ENCODE results near the gene JDP2. TPM values are rescaled to one million over a fixed set of nuclear protein-coding genes. Genes with fewer than 3 reads are reported as not detected.

JDP2 gene
- total and polyA plus RNA-seq, 7 donors, result 11.0 to 73.2 (median 37.2) TPM

- H3K4me1 ChIP-seq, result peaks cover 83% of the 10 kb centered on the region
- WGBS, 3 donors, result 76 to 90% (median 80%) methylated on average over 6 of the region's 6 CpGs
- no peak for ATAC-seq
- H3K36me3 ChIP-seq (ENCODE audit: insufficient read depth in 1 of 2, low read depth in 1 of 2), result peaks cover 6 to 63% of the 10 kb centered on the region in 2 donors
- no peak for DNase-seq
- no peak overlapping the region for H3K27ac ChIP-seq
- no peak for TF ChIP-seq CTCF (IDR thresholded peaks at IDR 0.05)
- intact Hi-C loops (cut with DNase I), result loop anchor here in 1 of 2 donors (5.0 kb wide), 3 partner anchors 39 to 129 kb away; no protein-coding TSS in a partner anchor
- no peak overlapping the region for H3K4me3 ChIP-seq
- no peaks in the 10 kb centered on the region for H3K9me3 ChIP-seq
- H3K27me3 ChIP-seq (ENCODE audit: insufficient read depth in 3 of 3, low read length in 2 of 3), result no peaks in the 10 kb centered on the region
Observed at GRCh38 chr14:75433631-75434071, 5.8 kb downstream of the JDP2 start.

GRCh38 chr14:75434138-75434889 is 6.5 kb downstream of the JDP2 start:
- no peak overlapping the region for H3K4me3 ChIP-seq

GRCh38 chr14:75434890-75435248 is 7.0 kb downstream of the JDP2 start:
- peaks cover 76% of the 10 kb centered on the region for H3K4me1 ChIP-seq
- no peak for TF ChIP-seq CTCF (IDR thresholded peaks at IDR 0.05)
- H3K27ac ChIP-seq, result no peak overlapping the region
- 86 to 93% (median 88%) methylated on average over 9 of the region's 9 CpGs for WGBS, 3 donors
- intact Hi-C loops (cut with DNase I), result loop anchor here in 1 of 2 donors (5.0 kb wide), 3 partner anchors 37 to 127 kb away; no protein-coding TSS in a partner anchor
- no peak overlapping the region for H3K4me3 ChIP-seq
- peaks cover 10 to 76% of the 10 kb centered on the region in 2 donors for H3K36me3 ChIP-seq (ENCODE audit: insufficient read depth in 1 of 2, low read depth in 1 of 2)
- no peak for DNase-seq
- no peaks in the 10 kb centered on the region for H3K9me3 ChIP-seq
- ATAC-seq, result no peak
- no peaks in the 10 kb centered on the region for H3K27me3 ChIP-seq (ENCODE audit: insufficient read depth in 3 of 3, low read length in 2 of 3)

More at GRCh38 chr14:75434138-75434889, 6.5 kb downstream of the JDP2 start:
- Histone ChIP-seq H3K27me3 (ENCODE audit: insufficient read depth in 3 of 3, low read length in 2 of 3) (no peaks in the 10 kb centered on the region), H3K4me1 (peaks cover 78% of the 10 kb centered on the region), H3K36me3 (ENCODE audit: insufficient read depth in 1 of 2, low read depth in 1 of 2) (peaks cover 6 to 70% of the 10 kb centered on the region in 2 donors), H3K9me3 (no peaks in the 10 kb centered on the region), H3K27ac (no peak overlapping the region)
- TF ChIP-seq CTCF (IDR thresholded peaks at IDR 0.05), result no peak
- ATAC-seq, result no peak
- DNase-seq, result no peak
- intact Hi-C loops (cut with DNase I), result loop anchor here in 1 of 2 donors (5.0 kb wide), 3 partner anchors 38 to 128 kb away; no protein-coding TSS in a partner anchor
- WGBS, 3 donors, result 88 to 91% (median 89%) methylated on average over 6 of the region's 6 CpGs

- ATAC-seq (no peak), DNase-seq (no peak)
- H3K27me3 ChIP-seq (ENCODE audit: insufficient read depth in 3 of 3, low read length in 2 of 3), result no peaks in the 10 kb centered on the region
- intact Hi-C loops (cut with DNase I), result no loop called here
- no peak overlapping the region for H3K27ac ChIP-seq
- H3K9me3 ChIP-seq, result no peaks in the 10 kb centered on the region
- peaks cover 76% of the 10 kb centered on the region for H3K4me1 ChIP-seq
- no peak overlapping the region for H3K4me3 ChIP-seq
- no peak for TF ChIP-seq CTCF (IDR thresholded peaks at IDR 0.05)
- 85 to 91% (median 87%) methylated on average over 6 of the region's 6 CpGs for WGBS, 3 donors
- H3K36me3 ChIP-seq (ENCODE audit: insufficient read depth in 1 of 2, low read depth in 1 of 2), result peaks cover 10 to 82% of the 10 kb centered on the region in 2 donors
Observed at GRCh38 chr14:75435473-75435872, 7.7 kb downstream of the JDP2 start.
